Stimulated activated CD8-positive, alpha-beta memory T cell treated with anti-CD3 and anti-CD28 coated beads, Interleukin-4, amount 100 ng/mL, for 1 hour (primary cell): ENCODE measurements around the gene SLC35A1.
A peak's percentile ranks its signal among the peaks of the same experiment; 100 is the strongest.
"Not testable (repeated sequence)": the region's sequence is repeated elsewhere in the genome, so short reads cannot be mapped to it uniquely, and the experiment has no call there.

Experiments
- DNase-seq, 2 donors: peaks; one replicate each; pipeline ENCODE4 v3.0.0-alpha.2; 2020; ENCODE audit warnings: low read depth in 2 of 2, low spot score in 1 of 2

SLC35A1 gene

GRCh38 chr6:87472525-87473418 is at the start of gene SLC35A1:
Gene SLC35A1 (plus strand): TSS chr6:87472974. CDS start chr6:87473004, 30 bp downstream.
- DNase-seq = peak; percentile 67 to 72

GRCh38 chr6:87426789-87427188 is 46.0 kb upstream of the SLC35A1 start:
- no peak for DNase-seq

- no peak for DNase-seq
These were observed 42.3 kb upstream of the SLC35A1 start for GRCh38 chr6:87430499-87430898.

- no peak for DNase-seq
These were observed 41.5 kb upstream of the SLC35A1 start for GRCh38 chr6:87431263-87431662.

- DNase-seq = peak in 1 of 2 donors; percentile 13
These were observed 36.3 kb upstream of the SLC35A1 start for GRCh38 chr6:87436435-87436834.

- no peak for DNase-seq
These were observed 31.1 kb upstream of the SLC35A1 start for GRCh38 chr6:87441711-87442110.

GRCh38 chr6:87444362-87444761 is 28.4 kb upstream of the SLC35A1 start:
- no peak for DNase-seq

GRCh38 chr6:87465051-87465450 is 7.7 kb upstream of the SLC35A1 start:
- DNase-seq = no peak

- no peak for DNase-seq
These were observed 687 bp downstream of the SLC35A1 start for GRCh38 chr6:87473419-87473903.

- DNase-seq = no peak
These were observed 9.2 kb downstream of the SLC35A1 start for GRCh38 chr6:87481931-87482330.

- no peak for DNase-seq
These were observed 9.6 kb downstream of the SLC35A1 start for GRCh38 chr6:87482366-87482765.

- no peak for DNase-seq
These were observed 11.2 kb downstream of the SLC35A1 start for GRCh38 chr6:87483929-87484328.

GRCh38 chr6:87484491-87484890 is 11.7 kb downstream of the SLC35A1 start:
- no peak for DNase-seq

GRCh38 chr6:87487555-87487954 is 14.8 kb downstream of the SLC35A1 start:
- DNase-seq = no peak

- DNase-seq = not testable (repeated sequence)
These were observed 16.6 kb downstream of the SLC35A1 start for GRCh38 chr6:87489326-87489725.

GRCh38 chr6:87494761-87495422 is 22.1 kb downstream of the SLC35A1 start:
- DNase-seq = no peak

- no peak for DNase-seq
These were observed 25.3 kb downstream of the SLC35A1 start for GRCh38 chr6:87498048-87498447.

GRCh38 chr6:87501809-87502572 is 29.2 kb downstream of the SLC35A1 start:
- no peak for DNase-seq

GRCh38 chr6:87504441-87504840 is 31.7 kb downstream of the SLC35A1 start:
- DNase-seq = no peak

GRCh38 chr6:87514831-87515230 is 42.1 kb downstream of the SLC35A1 start:
- DNase-seq = no peak

- no peak for DNase-seq
These were observed 45.7 kb downstream of the SLC35A1 start for GRCh38 chr6:87518453-87518852.
